Astrocyte (in vitro differentiated cells and primary cell): ENCODE results near the gene MAP2K2. TPM values are rescaled to one million over a fixed set of nuclear protein-coding genes. Genes with fewer than 3 reads are reported as not detected.

ENCODE experiments used
- DNase-seq: peaks from one replicate; pipeline ENCODE4 v3.0.0-alpha.2; 2010; ENCODE audit warnings: low read depth
- FAIRE-seq: peaks from 2 replicates; lab custom pipeline; 2011; peaks lifted over from hg19 to GRCh38; lab: Jason Lieb, UNC
- H2AFZ ChIP-seq: 2 replicates; pipeline ENCODE4 v1.6.0; 2012; ENCODE audit warnings: low read depth, low read length, inconsistent platforms
- H3K27ac ChIP-seq: 2 replicates; pipeline ENCODE4 v1.5.1; 2011; ENCODE audit warnings: low read depth, low read length, inconsistent platforms
- H3K27me3 ChIP-seq: 2 replicates; pipeline ENCODE4 v1.6.0; 2011; ENCODE audit warnings: low read length, inconsistent platforms; ENCODE audit not compliant: insufficient read depth
- H3K36me3 ChIP-seq: 2 replicates; pipeline ENCODE4 v1.5.1; 2011; ENCODE audit warnings: low read length, inconsistent platforms; ENCODE audit not compliant: insufficient read depth
- H3K4me1 ChIP-seq: 2 replicates; pipeline ENCODE4 v1.5.1; 2011; ENCODE audit warnings: low read length, inconsistent platforms; ENCODE audit not compliant: insufficient read depth
- H3K4me2 ChIP-seq: 2 replicates; pipeline ENCODE4 v1.6.0; 2012; ENCODE audit warnings: low read length, inconsistent platforms
- H3K4me3 ChIP-seq: 2 replicates; pipeline ENCODE4 v1.5.1; 2011; ENCODE audit warnings: low read depth, mild to moderate bottlenecking, low read length, inconsistent platforms; ENCODE audit not compliant: insufficient read depth
- H3K79me2 ChIP-seq: 2 replicates; pipeline ENCODE4 v1.6.0; 2012; ENCODE audit warnings: mild to moderate bottlenecking, low read length, inconsistent platforms; ENCODE audit not compliant: insufficient read depth
- H3K9ac ChIP-seq: 2 replicates; pipeline ENCODE4 v1.6.0; 2012; ENCODE audit warnings: mild to moderate bottlenecking, low read length, inconsistent platforms
- H3K9me3 ChIP-seq: 2 replicates; pipeline ENCODE4 v1.5.1; 2012; ENCODE audit warnings: low read depth, mild to moderate bottlenecking, low read length, inconsistent platforms; ENCODE audit not compliant: insufficient read depth
- H4K20me1 ChIP-seq: 2 replicates; pipeline ENCODE4 v1.6.0; 2012; ENCODE audit warnings: low read length, inconsistent platforms; ENCODE audit not compliant: insufficient read depth
- H3K27ac Mint-ChIP-seq: one replicate; pipeline ENCODE4 v1.8.0; 2021; ENCODE audit warnings: mild to moderate bottlenecking, mixed read lengths; ENCODE audit not compliant: unreplicated experiment
- H3K27me3 Mint-ChIP-seq: one replicate; pipeline ENCODE4 v1.8.0; 2021; ENCODE audit warnings: low read depth, mixed read lengths; ENCODE audit not compliant: unreplicated experiment
- H3K36me3 Mint-ChIP-seq: one replicate; pipeline ENCODE4 v1.8.0; 2021; ENCODE audit warnings: low read depth, mixed read lengths; ENCODE audit not compliant: unreplicated experiment
- H3K4me1 Mint-ChIP-seq: one replicate; pipeline ENCODE4 v1.8.0; 2021; ENCODE audit warnings: low read depth, mixed read lengths; ENCODE audit not compliant: unreplicated experiment
- H3K4me3 Mint-ChIP-seq: one replicate; pipeline ENCODE4 v1.8.0; 2021; ENCODE audit warnings: mild to moderate bottlenecking, moderate library complexity, mixed read lengths; ENCODE audit not compliant: unreplicated experiment
- H3K9me3 Mint-ChIP-seq: one replicate; pipeline ENCODE4 v1.8.0; 2021; ENCODE audit warnings: mild to moderate bottlenecking, mixed read lengths; ENCODE audit not compliant: unreplicated experiment
- CTCF ChIP-seq: IDR thresholded peaks from 2 replicates; pipeline ENCODE4 v1.5.1; 2011; ENCODE audit warnings: low read depth, mild to moderate bottlenecking, inconsistent platforms, low read length, moderate library complexity; ENCODE audit not compliant: insufficient read depth
- EZH2 ChIP-seq: IDR thresholded peaks from 2 replicates; pipeline ENCODE4 v1.6.1; 2012; ENCODE audit warnings: mild to moderate bottlenecking, low read length, inconsistent platforms; ENCODE audit not compliant: insufficient read depth
- total RNA-seq: library from RNA; stranded (reverse); gene quantifications from 2 replicates; pipeline ENCODE4 v1.2.1, GENCODE V29; 2021

Gene MAP2K2
- total RNA-seq, 1 donor from 2014 or later, result 190 TPM

GRCh38 chr19:4061683-4062418 lies 62.1 kb downstream of the MAP2K2 start:
- Histone ChIP-seq H3K9me3 (no peaks in the 10 kb centered on the region), H2AFZ (no peak overlapping the region), H3K9ac (peak overlapping the region; percentile 38), H3K4me3 (no peak overlapping the region), H3K36me3 (no peaks in the 10 kb centered on the region), H3K27me3 (no peaks in the 10 kb centered on the region), H3K27ac (peak overlapping the region; percentile 31), H4K20me1 (peaks cover 78% of the 10 kb centered on the region), H3K4me1 (peaks cover 44% of the 10 kb centered on the region), H3K4me2 (peak overlapping the region; percentile 57), H3K79me2 (peaks cover 81% of the 10 kb centered on the region)
- DNase-seq (no peak), FAIRE-seq (no peak)
- Mint-ChIP-seq H3K27ac (no peak overlapping the region), H3K4me1 (peaks cover 9% of the 10 kb centered on the region), H3K27me3 (no peaks in the 10 kb centered on the region), H3K9me3 (no peaks in the 10 kb centered on the region), H3K4me3 (no peak overlapping the region), H3K36me3 (peaks cover 2% of the 10 kb centered on the region)
- TF ChIP-seq EZH2, result no peak
- TF ChIP-seq CTCF, result no peak

GRCh38 chr19:4061178-4061682 lies 62.7 kb downstream of the MAP2K2 start:
- no peaks in the 10 kb centered on the region for H3K36me3 ChIP-seq
- peak overlapping the region; percentile 57 for H3K4me2 ChIP-seq
- H3K27me3 ChIP-seq, result no peaks in the 10 kb centered on the region
- DNase-seq (no peak), FAIRE-seq (no peak)
- TF ChIP-seq CTCF, result no peak
- no peak for TF ChIP-seq EZH2
- H2AFZ ChIP-seq, result no peak overlapping the region
- no peak overlapping the region for H3K4me3 ChIP-seq
- no peak overlapping the region for H3K4me3 Mint-ChIP-seq
- no peaks in the 10 kb centered on the region for H3K9me3 Mint-ChIP-seq
- H3K4me1 ChIP-seq, result peaks cover 44% of the 10 kb centered on the region
- H3K4me1 Mint-ChIP-seq, result peaks cover 9% of the 10 kb centered on the region
- no peak overlapping the region for H3K27ac Mint-ChIP-seq
- no peaks in the 10 kb centered on the region for H3K9me3 ChIP-seq
- H3K9ac ChIP-seq, result peak overlapping the region; percentile 38
- peaks cover 2% of the 10 kb centered on the region for H3K36me3 Mint-ChIP-seq
- H3K79me2 ChIP-seq, result peaks cover 87% of the 10 kb centered on the region
- H3K27me3 Mint-ChIP-seq, result no peaks in the 10 kb centered on the region
- H3K27ac ChIP-seq, result no peak overlapping the region
- peaks cover 84% of the 10 kb centered on the region for H4K20me1 ChIP-seq
